ENCODE measurements around the gene NMBR.
"Not testable (repeated sequence)": the region's sequence is repeated elsewhere in the genome, so short reads cannot be mapped to it uniquely, and the experiment has no call there.

- TF ChIP-seq, protein P1, sequence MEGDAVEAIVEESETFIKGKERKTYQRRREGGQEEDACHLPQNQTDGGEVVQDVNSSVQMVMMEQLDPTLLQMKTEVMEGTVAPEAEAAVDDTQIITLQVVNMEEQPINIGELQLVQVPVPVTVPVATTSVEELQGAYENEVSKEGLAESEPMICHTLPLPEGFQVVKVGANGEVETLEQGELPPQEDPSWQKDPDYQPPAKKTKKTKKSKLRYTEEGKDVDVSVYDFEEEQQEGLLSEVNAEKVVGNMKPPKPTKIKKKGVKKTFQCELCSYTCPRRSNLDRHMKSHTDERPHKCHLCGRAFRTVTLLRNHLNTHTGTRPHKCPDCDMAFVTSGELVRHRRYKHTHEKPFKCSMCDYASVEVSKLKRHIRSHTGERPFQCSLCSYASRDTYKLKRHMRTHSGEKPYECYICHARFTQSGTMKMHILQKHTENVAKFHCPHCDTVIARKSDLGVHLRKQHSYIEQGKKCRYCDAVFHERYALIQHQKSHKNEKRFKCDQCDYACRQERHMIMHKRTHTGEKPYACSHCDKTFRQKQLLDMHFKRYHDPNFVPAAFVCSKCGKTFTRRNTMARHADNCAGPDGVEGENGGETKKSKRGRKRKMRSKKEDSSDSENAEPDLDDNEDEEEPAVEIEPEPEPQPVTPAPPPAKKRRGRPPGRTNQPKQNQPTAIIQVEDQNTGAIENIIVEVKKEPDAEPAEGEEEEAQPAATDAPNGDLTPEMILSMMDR (IDR thresholded peaks at IDR 0.05; ENCODE audit: insufficient read depth, low read length, poor library complexity, severe bottlenecking): not testable (repeated sequence)
- not testable (repeated sequence) for TF ChIP-seq EZH2phosphoT487 (conservative IDR thresholded peaks at IDR 0.05; ENCODE audit: low read length)
These were observed 5.4 kb downstream of the NMBR start for GRCh38 chr6:142141531-142141930.
